ENCODE measurements around the gene ANO8.
A peak's percentile ranks its signal among the peaks of the same experiment; 100 is the strongest.

Gene ANO8

GRCh38 chr19:17346109-17346671 is 11.5 kb upstream of the ANO8 start:
- peak; percentile 62 to 74 (median 74) for DNase-seq (ENCODE audit: low read depth in 3 of 3)

DNA sequence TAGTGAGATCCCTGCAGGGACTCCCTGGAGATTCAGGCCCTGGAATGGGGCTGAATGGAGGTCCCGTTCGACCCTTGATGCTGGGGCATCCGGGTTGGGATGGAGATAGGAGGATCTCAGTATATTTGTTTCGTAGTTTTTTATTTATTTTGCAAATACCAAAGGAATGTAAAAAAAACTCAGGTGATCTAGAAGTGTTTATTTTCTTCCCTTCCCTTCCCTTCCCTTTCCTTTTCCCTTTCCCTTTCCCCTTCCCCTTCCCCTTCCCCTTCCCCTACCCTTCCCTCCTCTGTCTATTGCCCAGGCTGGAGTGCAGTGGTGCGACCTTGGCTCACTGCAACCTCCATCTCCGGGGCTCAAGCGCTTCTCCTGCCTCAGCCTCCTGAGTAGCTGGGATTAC is 7.2 kb upstream of the ANO8 start:
- DNase-seq (ENCODE audit: low read depth in 3 of 3): no peak

DNA sequence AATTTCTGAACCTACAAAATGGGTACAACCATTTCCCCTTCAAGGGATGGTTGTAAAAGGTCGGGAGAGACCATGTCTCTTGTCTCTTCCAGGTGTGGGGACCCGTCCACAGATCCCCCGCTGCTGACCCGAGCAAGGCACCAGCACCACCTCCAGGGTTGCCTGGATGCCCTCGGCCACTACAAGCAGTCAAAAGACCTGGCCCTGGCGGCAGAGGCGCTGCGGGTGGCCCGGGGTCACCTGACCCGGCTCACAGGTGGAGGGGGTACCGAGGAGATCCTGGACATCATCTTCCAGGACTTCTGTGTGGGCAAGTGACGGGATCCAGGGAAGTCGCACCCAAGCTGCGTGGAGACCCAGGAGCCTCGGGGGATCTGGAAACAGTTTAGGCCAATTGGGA is 6.7 kb upstream of the ANO8 start:
- no peak for DNase-seq (ENCODE audit: low read depth in 3 of 3)

DNA sequence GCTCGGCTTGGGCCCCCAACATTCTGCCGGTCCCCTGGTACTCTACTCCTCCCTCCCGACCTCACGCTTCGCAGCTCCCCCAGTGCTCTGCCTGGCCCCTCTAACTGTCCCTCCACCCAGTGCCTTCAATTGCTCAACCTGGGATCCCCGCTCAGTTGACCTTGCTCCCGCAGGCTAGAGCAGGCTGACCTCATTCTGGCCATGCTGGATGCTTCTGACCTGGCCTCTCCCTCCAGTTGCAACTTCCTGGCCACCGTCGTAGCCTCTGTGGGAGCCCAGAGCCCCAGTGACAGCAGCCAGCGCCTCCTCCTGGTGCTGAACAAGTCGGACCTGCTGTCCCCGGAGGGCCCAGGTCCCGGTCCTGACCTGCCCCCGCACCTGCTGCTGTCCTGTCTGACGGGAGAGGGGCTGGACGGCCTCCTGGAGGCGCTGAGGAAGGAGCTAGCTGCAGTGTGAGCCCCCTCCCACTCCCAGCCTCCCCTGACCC is 6.3 kb upstream of the ANO8 start:
- DNase-seq (ENCODE audit: low read depth in 3 of 3): no peak

- no peak for DNase-seq (ENCODE audit: low read depth in 3 of 3)
Measured at GRCh38 chr19:17340302-17340870, 5.7 kb upstream of the ANO8 start.

DNA sequence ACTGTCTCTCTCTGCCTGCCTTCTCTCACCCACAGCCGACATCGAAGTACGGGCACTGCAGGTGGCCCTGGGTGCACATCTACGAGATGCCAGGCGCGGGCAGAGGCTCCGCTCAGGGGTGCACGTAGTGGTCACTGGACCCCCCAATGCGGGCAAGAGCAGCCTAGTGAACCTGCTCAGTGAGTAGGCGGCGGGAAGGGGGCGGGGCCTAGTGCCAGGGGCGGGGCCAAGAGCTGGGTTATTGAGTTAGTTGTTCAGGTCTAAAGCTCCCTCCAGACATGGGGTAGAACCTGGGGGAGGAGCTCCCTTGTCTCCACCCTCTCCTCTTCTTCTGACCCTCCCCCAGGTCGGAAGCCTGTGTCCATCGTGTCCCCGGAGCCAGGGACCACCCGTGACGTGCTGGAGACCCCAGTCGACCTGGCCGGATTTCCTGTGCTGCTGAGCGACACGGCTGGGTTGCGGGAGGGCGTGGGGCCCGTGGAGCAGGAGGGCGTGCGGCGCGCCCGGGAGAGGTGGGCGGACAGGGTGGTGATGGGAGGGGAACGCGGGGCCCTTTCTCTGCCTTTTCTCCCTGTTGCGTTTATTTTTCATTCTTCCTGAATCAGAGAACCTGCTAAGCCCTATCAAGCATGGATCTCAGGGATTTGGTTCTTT is 4.6 kb upstream of the ANO8 start:
- no peak for DNase-seq (ENCODE audit: low read depth in 3 of 3)

DNA sequence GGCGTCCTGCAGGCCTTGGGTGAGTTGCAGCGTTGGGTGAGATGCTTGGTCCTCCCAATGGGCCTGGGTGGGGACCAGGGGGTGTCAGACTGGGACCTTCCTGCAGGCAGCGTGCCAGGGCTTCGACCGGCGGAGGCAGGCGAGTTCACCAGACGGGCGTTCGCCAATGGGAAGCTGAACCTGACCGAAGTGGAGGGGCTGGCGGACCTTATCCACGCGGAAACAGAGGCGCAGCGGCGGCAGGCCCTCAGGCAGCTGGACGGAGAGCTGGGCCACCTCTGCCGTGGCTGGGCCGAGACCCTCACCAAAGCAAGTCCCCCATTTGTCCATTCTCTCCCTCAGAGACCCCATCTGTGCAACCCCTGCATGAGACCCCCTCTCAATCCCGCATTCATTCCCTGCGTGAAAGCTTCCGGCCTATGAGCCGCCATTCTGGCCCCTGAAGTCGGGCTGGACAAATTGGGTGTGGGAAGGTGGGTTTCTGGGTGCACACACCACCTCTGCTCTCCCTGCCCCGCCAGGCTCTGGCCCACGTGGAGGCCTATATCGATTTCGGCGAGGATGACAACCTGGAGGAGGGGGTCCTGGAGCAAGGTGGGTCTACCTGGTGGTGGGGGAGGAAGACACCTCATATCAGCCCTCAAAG is 3.9 kb upstream of the ANO8 start:
- DNase-seq (ENCODE audit: low read depth in 3 of 3): no peak

DNA sequence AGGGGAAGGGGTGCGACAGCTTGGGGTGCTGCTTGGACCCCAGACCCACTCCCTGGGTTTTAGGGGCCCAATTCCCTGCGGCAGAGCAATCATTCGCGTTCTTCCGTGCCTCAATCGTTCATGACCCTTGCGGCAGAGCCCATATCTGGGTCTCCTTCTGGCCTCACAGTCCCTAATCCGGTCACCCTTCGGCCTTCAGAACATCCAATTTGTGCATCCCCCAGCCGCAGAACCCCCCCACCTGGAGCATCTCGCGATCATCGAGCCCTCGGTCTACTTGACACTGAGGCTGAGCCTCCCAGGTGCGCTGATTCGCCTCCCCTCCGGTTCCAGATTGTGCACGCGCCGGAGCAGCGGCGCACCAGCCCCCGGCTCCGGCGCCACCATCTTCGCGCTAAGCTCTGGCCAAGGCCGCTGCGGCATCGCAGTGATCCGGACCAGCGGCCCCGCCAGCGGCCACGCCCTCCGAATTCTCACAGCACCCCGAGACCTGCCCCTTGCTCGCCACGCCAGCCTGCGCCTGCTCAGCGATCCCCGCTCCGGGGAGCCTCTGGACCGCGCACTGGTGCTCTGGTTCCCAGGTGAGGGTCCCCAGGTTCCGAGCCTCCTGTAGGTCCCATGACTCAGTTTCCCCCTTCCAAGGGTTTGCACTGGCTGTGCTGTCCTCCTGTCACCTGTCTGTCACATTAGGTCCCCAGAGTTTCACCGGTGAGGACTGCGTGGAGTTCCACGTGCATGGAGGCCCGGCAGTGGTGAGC is 3.2 kb upstream of the ANO8 start:
- no peak for DNase-seq (ENCODE audit: low read depth in 3 of 3)

DNA sequence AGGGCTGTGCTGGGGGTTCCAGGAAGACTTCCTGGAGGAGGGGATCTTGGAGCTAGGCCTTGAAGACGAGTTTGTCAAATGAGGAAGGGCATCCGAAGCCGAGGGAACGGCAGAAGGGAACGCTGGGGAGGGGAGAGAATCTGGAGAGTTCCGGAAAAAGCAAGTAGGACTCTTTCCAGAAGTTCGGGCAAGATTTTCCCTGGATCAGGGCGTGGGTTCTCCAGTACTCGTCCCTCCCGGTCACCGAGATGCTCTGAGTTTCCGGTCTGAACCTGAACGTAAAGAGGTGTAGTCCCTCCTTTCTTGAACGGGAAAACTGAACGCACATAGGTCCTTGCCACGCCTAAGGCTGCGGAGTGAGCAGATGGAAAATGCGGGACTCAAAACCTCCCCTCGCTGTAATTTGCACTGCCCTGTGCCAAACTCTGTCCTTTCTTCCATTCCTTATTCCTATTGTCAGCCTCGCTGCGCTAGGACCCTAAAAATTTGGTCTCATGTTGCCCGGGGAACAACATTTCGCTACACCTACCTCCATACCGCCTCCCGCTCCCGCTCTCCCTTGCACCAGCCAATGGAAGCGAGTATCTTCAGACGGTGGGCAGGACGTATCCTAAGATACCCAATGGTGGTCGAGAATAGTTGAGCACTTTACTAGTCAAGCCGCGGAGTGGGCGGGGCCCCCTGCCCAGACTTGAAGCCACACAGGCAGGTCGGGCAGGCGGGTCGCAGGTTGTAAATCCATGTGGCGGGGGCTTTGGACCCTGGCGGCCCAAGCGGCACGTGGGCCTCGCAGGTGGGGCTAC is 2.4 kb upstream of the ANO8 start, which contains the start of gene GTPBP3:
Gene GTPBP3 (plus strand): TSS at position 682 of the 803 bp plus-strand sequence. CDS start 59 bp downstream, at position 741.
- DNase-seq (ENCODE audit: low read depth in 3 of 3): peak; percentile 92 to 96 (median 95)

DNA sequence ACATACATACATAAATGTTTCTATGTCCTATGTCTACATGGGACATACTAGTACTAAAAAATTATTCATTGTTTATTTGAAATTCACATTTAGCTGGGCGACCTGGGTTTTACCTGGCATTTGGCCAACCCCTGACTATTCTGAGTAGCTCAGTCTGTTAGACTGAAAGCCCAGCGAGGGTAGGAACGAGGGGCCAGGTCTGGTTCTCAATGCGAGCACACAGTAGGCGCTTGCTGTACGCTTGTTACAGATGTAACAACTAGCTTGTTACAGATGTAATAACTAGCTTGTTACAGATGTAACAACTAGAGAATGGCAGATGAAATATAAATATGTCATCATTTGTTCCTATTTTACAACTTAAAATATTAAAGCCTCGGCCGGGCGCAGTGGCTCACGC is 920 bp upstream of the ANO8 start:
- no peak for DNase-seq (ENCODE audit: low read depth in 3 of 3)

GRCh38 chr19:17333611-17334413 is 843 bp downstream of the ANO8 start:
- peak in 2 of 3 donors; percentile 69 to 73 for DNase-seq (ENCODE audit: low read depth in 3 of 3)

DNA sequence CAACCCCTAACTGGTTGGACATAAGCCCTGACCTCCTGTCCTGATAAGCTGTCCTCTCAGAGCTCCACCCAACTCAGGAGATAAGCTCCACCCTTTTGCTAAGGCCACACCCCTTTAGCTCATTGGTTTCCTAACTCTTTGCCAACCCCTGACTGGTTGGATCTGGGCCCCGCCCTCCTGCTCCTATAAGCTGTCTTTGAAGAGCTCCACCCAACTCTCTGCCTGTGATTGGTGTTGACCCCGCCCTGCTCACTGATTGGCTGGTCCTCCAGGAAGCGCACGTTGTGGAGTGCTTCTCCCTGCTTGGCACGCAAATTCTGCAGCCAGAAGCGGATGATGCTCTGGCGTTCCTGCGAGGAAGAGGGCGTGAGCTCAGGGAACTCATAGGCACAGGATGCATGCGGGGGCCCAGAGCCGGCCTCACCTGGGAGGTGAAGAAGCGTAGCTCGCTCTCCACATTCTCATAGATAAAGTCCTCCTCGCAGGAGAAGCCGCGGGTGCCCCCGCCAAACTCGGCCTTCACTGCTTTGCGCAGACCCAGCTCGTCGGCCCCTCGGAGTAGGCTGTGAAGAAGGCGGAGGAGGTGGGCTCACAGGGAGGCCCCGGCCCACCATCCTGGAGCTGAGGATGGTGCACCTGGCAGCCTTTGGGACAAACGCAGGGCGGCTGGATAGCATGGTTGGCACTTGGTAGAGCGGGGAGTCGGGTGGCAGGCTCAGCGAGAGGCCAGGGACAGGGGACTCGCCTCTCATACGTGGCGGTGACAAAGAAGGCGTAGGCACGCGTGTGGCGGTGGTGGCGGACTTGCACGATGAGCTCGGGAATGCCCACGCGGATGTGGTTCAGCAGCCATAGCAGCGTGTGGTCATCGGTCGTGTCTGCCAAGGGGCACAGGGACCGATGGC is 1.7 kb downstream of the ANO8 start:
- peak in 1 of 3 donors; percentile 63 for DNase-seq (ENCODE audit: low read depth in 3 of 3)

DNA sequence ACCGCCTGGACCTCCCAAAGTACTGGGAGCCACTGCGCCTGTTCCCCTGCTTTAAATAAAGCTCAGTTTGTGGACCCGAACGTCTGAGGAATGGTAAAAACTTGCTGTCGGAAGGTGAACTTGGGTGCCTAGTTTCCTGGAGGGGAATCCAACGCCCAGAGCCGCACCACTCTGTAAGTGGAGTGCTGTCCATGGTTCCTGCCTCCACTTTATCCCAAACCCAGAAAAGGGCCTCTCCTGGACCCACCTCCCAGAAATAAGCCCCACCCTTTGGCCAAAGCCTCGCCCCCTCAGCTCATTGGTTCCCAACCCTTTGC is 2.3 kb downstream of the ANO8 start:
- no peak for DNase-seq (ENCODE audit: low read depth in 3 of 3)

GRCh38 chr19:17331045-17331558 is 3.6 kb downstream of the ANO8 start:
- no peak for DNase-seq (ENCODE audit: low read depth in 3 of 3)

DNA sequence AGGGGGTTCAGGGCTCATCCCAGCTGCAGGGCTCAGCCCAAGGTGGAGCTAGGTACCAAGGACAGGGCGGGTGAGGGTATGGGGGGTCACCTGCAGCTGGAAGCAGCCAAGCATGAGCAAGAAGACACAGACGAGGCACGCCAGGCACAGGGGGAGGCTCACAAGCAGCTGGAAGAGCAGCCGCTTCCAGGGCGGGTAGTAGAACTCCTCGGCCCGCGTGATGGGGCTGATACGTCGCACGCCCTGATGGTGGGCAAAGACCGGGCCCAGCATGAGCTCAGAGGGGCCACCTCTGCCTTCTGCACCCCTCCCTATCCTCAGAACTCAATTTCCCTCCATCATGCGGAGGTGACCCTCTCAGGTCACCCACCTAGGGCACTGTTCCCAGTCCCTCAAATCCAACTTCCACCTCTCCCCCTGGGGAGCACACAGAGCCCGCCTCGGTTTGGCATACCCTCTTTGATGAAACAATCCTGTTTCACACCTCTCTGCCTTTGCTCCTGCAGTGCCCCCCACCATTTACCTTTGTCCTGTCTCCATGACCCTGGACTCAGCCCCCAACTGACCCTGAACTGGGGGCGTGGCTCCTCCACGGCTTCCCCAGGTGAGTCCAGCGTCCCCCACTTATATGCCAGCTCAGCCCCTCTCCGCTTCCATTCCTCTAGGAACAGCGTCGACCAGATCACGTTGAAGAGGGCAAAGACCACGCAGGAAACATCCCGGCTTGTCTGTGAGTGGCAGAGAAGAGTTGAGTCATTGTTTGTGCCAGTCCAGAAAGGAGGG is 4.2 kb downstream of the ANO8 start:
- DNase-seq (ENCODE audit: low read depth in 3 of 3): no peak

DNA sequence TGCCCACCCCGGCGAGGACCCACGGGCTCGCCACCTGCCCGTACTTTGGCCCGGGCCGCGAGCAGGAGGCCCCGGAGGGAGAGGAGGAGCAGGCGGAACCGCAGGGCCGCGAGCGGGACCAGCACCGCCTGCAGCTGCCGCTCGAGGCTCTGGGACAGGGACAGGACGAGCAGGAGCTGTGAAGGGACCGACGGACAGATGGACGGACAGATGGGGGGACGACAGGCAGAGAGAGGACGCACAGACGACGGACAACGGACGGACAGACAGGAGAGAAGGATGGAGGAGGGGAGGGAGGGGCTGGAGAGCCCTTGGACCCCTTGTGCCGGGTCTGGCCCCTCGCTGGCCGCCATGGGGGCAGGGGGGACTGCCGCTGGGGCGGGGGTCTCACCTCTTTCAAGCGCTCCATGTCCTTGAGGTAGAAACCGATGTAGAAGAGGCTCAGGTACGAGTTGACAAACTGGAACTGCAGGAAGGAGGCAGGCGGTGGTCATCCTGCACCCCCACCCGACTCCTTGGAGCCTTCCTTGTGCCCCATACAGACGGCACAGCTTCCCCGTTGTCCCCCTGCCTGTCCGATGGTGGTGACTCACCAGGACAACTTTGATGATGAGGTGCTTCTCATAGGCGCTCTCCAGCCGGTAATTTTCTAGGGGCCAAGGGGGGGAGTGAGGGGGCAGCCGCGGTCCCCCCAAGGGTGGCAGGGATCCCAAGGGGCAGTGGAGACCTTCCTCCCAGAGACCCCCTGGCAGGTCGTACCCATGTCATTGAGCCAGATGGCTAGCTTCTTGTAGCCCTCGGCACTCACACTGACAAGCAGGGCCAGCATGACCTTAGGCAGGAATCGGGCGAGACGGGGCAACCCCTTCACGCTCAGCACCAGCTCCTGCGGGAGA is 5.0 kb downstream of the ANO8 start:
- DNase-seq (ENCODE audit: low read depth in 3 of 3): no peak
